Thyroid gland (tissue), 4 donors: ENCODE data around the gene ACP7.

Experiments used
- CTCF ChIP-seq, 6 experiments: fragments of 200-600 bp in 3 of 6; fragments of 450-650 bp in 3 of 6; sonication (generic) in 3 of 6; IDR thresholded peaks; one replicate each; pipeline ENCODE4 v1.5.1; 2016 to 2019; ENCODE audit warnings: antibody characterized with exemption in 6 of 6, mild to moderate bottlenecking in 2 of 6, inconsistent platforms in 1 of 6, moderate library complexity in 1 of 6
- POLR2A ChIP-seq, 2 donors: fragments of 450-650 bp; IDR thresholded peaks; one replicate each; pipeline ENCODE4 v1.6.1; 2017; ENCODE audit warnings: antibody characterized with exemption in 2 of 2, mild to moderate bottlenecking in 2 of 2, moderate library complexity in 1 of 2

DNA sequence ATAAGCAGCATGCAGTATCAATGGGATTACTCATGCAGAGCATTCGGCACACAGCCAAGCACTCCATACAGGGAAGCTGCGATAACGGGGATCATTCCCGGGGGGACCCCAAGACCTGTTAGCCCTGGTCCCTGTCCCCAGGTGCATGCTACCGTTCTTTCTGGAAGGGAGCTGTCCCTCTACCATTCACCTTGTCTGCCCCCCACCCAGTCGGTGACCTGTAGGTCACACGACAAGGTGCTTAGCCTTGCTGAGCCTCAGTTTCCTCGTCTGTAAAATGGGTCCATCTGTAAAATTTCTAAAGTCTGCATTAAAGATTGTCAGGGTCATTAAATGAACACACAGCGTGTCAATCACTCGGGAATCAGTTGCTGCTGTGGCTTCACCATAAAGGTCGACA lies 6.8 kb upstream of the ACP7 start:
- no peak for TF ChIP-seq CTCF (IDR thresholded peaks at IDR 0.05)
- TF ChIP-seq POLR2A (IDR thresholded peaks at IDR 0.05), result no peak
